Measurements from ENCODE around the gene DENND5B.

DNA sequence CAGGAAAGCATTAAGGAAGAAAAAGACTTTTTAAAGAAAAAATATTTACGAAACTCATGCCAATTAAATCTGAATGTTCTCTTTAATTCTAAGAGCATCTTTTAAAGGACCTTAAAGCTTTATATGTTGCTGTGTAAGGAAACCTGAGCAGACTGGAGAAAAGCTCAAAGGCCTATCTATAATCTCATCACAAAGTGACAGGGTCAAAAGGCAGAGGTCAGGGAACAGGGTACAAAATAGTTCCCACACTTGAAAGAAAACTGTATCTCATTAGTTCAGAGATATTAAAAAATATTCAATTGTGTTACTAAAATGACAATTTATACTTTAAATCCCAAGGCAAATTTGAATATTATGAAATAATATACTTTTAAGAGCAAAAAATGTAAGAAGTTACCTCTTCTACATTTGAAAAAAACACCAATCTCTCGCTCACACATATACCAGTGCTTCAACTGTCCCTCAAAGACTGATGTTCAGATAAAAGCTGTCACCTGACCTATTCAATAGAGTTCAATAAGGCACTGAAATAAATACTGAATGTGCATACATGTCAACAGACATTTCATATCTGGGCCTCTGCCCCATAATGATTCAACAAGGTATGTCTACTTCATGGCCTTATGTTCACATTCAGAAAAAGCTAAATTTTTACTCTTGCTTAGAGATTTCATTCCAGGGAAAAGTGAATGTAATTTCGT is 17.9 kb downstream of the DENND5B start:
- no peak for TF ChIP-seq POLR2AphosphoS5 (IDR thresholded peaks at IDR 0.05)
- TF ChIP-seq POLR2A (IDR thresholded peaks at IDR 0.05; ENCODE audit: low read depth): no peak
- TF ChIP-seq CTCF (IDR thresholded peaks at IDR 0.05): no peak
